Smooth muscle cell (in vitro differentiated cells): ENCODE results near the gene MATN1. TPM values are rescaled to one million over a fixed set of nuclear protein-coding genes. Genes with fewer than 3 reads are reported as not detected.

Experiments used
- DNase-seq: peaks from one replicate; lab custom pipeline; 2025; ENCODE audit not compliant: unreplicated experiment; lab: John Stamatoyannopoulos, UW
- H2AFZ ChIP-seq: fragments of 200-600 bp; sonication (generic); 2 replicates; pipeline ENCODE4 v1.6.0; 2016; ENCODE audit warnings: antibody characterized with exemption, low read depth, mild to moderate bottlenecking
- H3F3A ChIP-seq: fragments of 200-600 bp; sonication (generic); 2 replicates; pipeline ENCODE4 v1.6.0; 2017; ENCODE audit warnings: antibody characterized with exemption, low read depth
- H3K27ac ChIP-seq: fragments of 200-600 bp; sonication (generic); 2 replicates; pipeline ENCODE4 v1.5.1; 2016; ENCODE audit warnings: low read depth, mild to moderate bottlenecking
- H3K27me3 ChIP-seq: fragments of 200-600 bp; sonication (generic); 2 replicates; pipeline ENCODE4 v1.6.1; 2016; ENCODE audit warnings: low read depth, mild to moderate bottlenecking
- H3K36me3 ChIP-seq: fragments of 200-600 bp; sonication (generic); 2 replicates; pipeline ENCODE4 v1.5.1; 2016; ENCODE audit warnings: low read depth
- H3K4me1 ChIP-seq: fragments of 200-600 bp; sonication (generic); 2 replicates; pipeline ENCODE4 v1.5.1; 2016; ENCODE audit warnings: low read depth
- H3K4me2 ChIP-seq: fragments of 200-600 bp; sonication (generic); 2 replicates; pipeline ENCODE4 v1.6.0; 2016; ENCODE audit warnings: mild to moderate bottlenecking
- H3K4me3 ChIP-seq: fragments of 200-600 bp; sonication (generic); 2 replicates; pipeline ENCODE4 v1.5.1; 2016; ENCODE audit warnings: mild to moderate bottlenecking
- H3K79me2 ChIP-seq: fragments of 200-600 bp; sonication (generic); 2 replicates; pipeline ENCODE4 v1.6.0; 2016; ENCODE audit warnings: low read depth, mild to moderate bottlenecking
- H3K9ac ChIP-seq: fragments of 200-600 bp; sonication (generic); 2 replicates; pipeline ENCODE4 v1.6.0; 2016; ENCODE audit warnings: low read depth
- H3K9me3 ChIP-seq: fragments of 200-600 bp; sonication (generic); replicated peaks from 2 replicates; pipeline ENCODE4 v1.5.1; 2016; ENCODE audit warnings: low read depth
- H4K20me1 ChIP-seq: fragments of 200-600 bp; sonication (generic); 2 replicates; pipeline ENCODE4 v1.6.0; 2016; ENCODE audit warnings: low read depth
- WGBS: methylation state at CpG from one replicate; pipeline ENCODE4 v1.1.7; 2016; ENCODE audit warnings: low lambda C conversion rate; 5-methylcytosine and 5-hydroxymethylcytosine counted together
- polyA plus RNA-seq: library from polyadenylated mRNA; unstranded; fragments of >200 nt; fragmentation: Nextera tagmentation; extraction: Ambion mirVana; gene quantifications from 2 replicates; pipeline ENCODE4 v1.2.1, GENCODE V29; 2016
- total RNA-seq: library from RNA; depleted of rRNA; stranded (reverse); fragments of >200 nt; gene quantifications from 2 replicates; pipeline ENCODE4 v1.2.3, GENCODE V29; 2014
- TF ChIP-seq, protein P1 (sequence below): fragments of 200-600 bp; sonication (generic); IDR thresholded peaks from 2 replicates; pipeline ENCODE4 v1.5.1; 2017; ENCODE audit warnings: borderline replicate concordance, mild to moderate bottlenecking, antibody characterized with exemption; ENCODE audit not compliant: insufficient read depth, poor library complexity, severe bottlenecking

MATN1 gene
- total and polyA plus RNA-seq, 2 experiments from 2014 or later = 0.40 to 2.0 TPM

DNA sequence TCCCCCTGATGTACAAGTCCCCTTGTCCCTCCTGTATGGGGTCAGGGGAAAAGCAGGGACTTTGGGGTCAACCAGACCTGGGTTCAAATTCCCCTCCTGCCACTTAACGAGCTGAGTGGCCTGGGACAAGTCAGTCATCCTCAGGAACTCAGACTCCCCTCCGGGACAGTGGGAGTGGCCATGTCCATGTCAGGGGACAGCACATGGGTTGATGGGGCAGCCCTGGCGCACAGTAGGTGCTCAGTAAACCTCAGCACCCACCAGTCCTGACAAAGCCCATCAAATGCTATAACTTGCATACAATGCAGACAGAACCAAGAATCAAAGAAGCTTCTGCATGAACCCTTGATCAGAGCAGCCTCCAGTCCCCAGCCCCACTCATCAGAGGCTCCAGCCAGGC, 30.0 kb downstream of the MATN1 start:
- no peak overlapping the region for H3K4me3 ChIP-seq
- 92% methylated on average over 3 of the region's 3 CpGs for WGBS
- no peaks in the 10 kb centered on the region for H3K79me2 ChIP-seq
- no peaks in the 10 kb centered on the region for H3F3A ChIP-seq
- H3K27me3 ChIP-seq = peaks cover 5% of the 10 kb centered on the region
- H3K4me2 ChIP-seq = no peak overlapping the region
- no peak overlapping the region for H3K9ac ChIP-seq
- no peak overlapping the region for H3K27ac ChIP-seq
- H2AFZ ChIP-seq = no peak overlapping the region
- H4K20me1 ChIP-seq = no peaks in the 10 kb centered on the region
- TF ChIP-seq, protein P1, sequence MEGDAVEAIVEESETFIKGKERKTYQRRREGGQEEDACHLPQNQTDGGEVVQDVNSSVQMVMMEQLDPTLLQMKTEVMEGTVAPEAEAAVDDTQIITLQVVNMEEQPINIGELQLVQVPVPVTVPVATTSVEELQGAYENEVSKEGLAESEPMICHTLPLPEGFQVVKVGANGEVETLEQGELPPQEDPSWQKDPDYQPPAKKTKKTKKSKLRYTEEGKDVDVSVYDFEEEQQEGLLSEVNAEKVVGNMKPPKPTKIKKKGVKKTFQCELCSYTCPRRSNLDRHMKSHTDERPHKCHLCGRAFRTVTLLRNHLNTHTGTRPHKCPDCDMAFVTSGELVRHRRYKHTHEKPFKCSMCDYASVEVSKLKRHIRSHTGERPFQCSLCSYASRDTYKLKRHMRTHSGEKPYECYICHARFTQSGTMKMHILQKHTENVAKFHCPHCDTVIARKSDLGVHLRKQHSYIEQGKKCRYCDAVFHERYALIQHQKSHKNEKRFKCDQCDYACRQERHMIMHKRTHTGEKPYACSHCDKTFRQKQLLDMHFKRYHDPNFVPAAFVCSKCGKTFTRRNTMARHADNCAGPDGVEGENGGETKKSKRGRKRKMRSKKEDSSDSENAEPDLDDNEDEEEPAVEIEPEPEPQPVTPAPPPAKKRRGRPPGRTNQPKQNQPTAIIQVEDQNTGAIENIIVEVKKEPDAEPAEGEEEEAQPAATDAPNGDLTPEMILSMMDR = no peak
- H3K4me1 ChIP-seq = peaks cover 39% of the 10 kb centered on the region
- no peak for DNase-seq
- H3K9me3 ChIP-seq = no peaks in the 10 kb centered on the region
- H3K36me3 ChIP-seq = no peaks in the 10 kb centered on the region

GRCh38 chr1:30692948-30693301, 30.5 kb downstream of the MATN1 start:
- WGBS = 91% methylated on average over 7 of the region's 7 CpGs
- TF ChIP-seq, protein P1 = no peak
- no peaks in the 10 kb centered on the region for H3K79me2 ChIP-seq
- DNase-seq = no peak
- H3K9ac ChIP-seq = no peak overlapping the region
- H3K9me3 ChIP-seq = no peaks in the 10 kb centered on the region
- no peak overlapping the region for H2AFZ ChIP-seq
- H3F3A ChIP-seq = no peaks in the 10 kb centered on the region
- no peaks in the 10 kb centered on the region for H3K36me3 ChIP-seq
- H4K20me1 ChIP-seq = no peaks in the 10 kb centered on the region
- no peak overlapping the region for H3K4me2 ChIP-seq
- no peak overlapping the region for H3K27ac ChIP-seq
- no peak overlapping the region for H3K4me3 ChIP-seq
- H3K4me1 ChIP-seq = peaks cover 35% of the 10 kb centered on the region
- peaks cover 7% of the 10 kb centered on the region for H3K27me3 ChIP-seq

GRCh38 chr1:30692201-30692947, 31.0 kb downstream of the MATN1 start:
- WGBS = 91% methylated on average over 7 of the region's 7 CpGs
- peaks cover 13% of the 10 kb centered on the region for H3K27me3 ChIP-seq
- TF ChIP-seq, protein P1 = no peak

GRCh38 chr1:30691480-30691879, 31.9 kb downstream of the MATN1 start:
- WGBS = 93% methylated on average over 5 of the region's 5 CpGs
- H3K79me2 ChIP-seq = no peaks in the 10 kb centered on the region

More at GRCh38 chr1:30692201-30692947, 31.0 kb downstream of the MATN1 start:
- H4K20me1 ChIP-seq = no peaks in the 10 kb centered on the region
- H3K79me2 ChIP-seq = no peaks in the 10 kb centered on the region
- H3K4me2 ChIP-seq = no peak overlapping the region
- no peak overlapping the region for H3K27ac ChIP-seq
- no peak overlapping the region for H3K9ac ChIP-seq
- no peaks in the 10 kb centered on the region for H3K9me3 ChIP-seq
- H3K4me3 ChIP-seq = no peak overlapping the region
- no peaks in the 10 kb centered on the region for H3F3A ChIP-seq
- no peak overlapping the region for H2AFZ ChIP-seq
- no peaks in the 10 kb centered on the region for H3K36me3 ChIP-seq
- H3K4me1 ChIP-seq = peaks cover 30% of the 10 kb centered on the region
- DNase-seq = no peak

More at GRCh38 chr1:30691480-30691879, 31.9 kb downstream of the MATN1 start:
- no peaks in the 10 kb centered on the region for H4K20me1 ChIP-seq
- no peaks in the 10 kb centered on the region for H3K9me3 ChIP-seq
- peaks cover 23% of the 10 kb centered on the region for H3K4me1 ChIP-seq
- H3K9ac ChIP-seq = no peak overlapping the region
- DNase-seq = no peak
- no peak overlapping the region for H3K4me3 ChIP-seq
- H2AFZ ChIP-seq = no peak overlapping the region
- H3K4me2 ChIP-seq = no peak overlapping the region
- no peaks in the 10 kb centered on the region for H3F3A ChIP-seq
- TF ChIP-seq, protein P1 = no peak
- H3K27me3 ChIP-seq = peaks cover 22% of the 10 kb centered on the region
- H3K27ac ChIP-seq = no peak overlapping the region
- H3K36me3 ChIP-seq = no peaks in the 10 kb centered on the region
